Activated T-helper 1 cell treated with anti-CD3 and anti-CD28 coated beads, Interleukin-12 subunit alpha, Interleukin-12 subunit beta, Interleukin-2, Interleukin-4 antibody, amounts not matched to agents 30 ng/mL and 10 ng/mL and 1 ng/mL, durations not matched to agents 14 hours and 24 hours and 36 hours (primary cell): ENCODE results near the gene LINGO3. TPM values are rescaled to one million over a fixed set of nuclear protein-coding genes. Genes with fewer than 3 reads are reported as not detected.
A peak's percentile ranks its signal among the peaks of the same experiment; 100 is the strongest.

Source experiments
- DNase-seq: peaks from one replicate; pipeline ENCODE4 v3.0.0; 2021; ENCODE audit warnings: low spot score
- H3K27ac Mint-ChIP-seq: one replicate; pipeline ENCODE4 v1.8.0; 2021; ENCODE audit warnings: mild to moderate bottlenecking, mixed read lengths
- H3K27me3 Mint-ChIP-seq: one replicate; pipeline ENCODE4 v1.8.0; 2022; ENCODE audit warnings: mild to moderate bottlenecking, moderate library complexity, mixed read lengths; ENCODE audit not compliant: insufficient read depth
- H3K36me3 Mint-ChIP-seq: one replicate; pipeline ENCODE4 v1.8.0; 2021; ENCODE audit warnings: low read depth, mixed read lengths
- H3K4me1 Mint-ChIP-seq: one replicate; pipeline ENCODE4 v1.8.0; 2021; ENCODE audit warnings: low read depth, mixed read lengths
- H3K4me3 Mint-ChIP-seq: one replicate; pipeline ENCODE4 v1.8.0; 2021; ENCODE audit warnings: mild to moderate bottlenecking, moderate library complexity, mixed read lengths
- H3K9me3 Mint-ChIP-seq: one replicate; pipeline ENCODE4 v1.8.0; 2021; ENCODE audit warnings: mixed read lengths
- intact Hi-C: fragments of 100-400 bp; cut with micrococcal nuclease; formaldehyde crosslinking; loops from one replicate; pipeline ENCODE4 v1.15.1; 2024
- total RNA-seq: library from RNA; stranded (reverse); gene quantifications from 2 replicates; pipeline ENCODE4 v1.2.3, GENCODE V29; 2022

The LINGO3 gene
- total RNA-seq, 1 donor from 2014 or later: 0.18 TPM

DNA sequence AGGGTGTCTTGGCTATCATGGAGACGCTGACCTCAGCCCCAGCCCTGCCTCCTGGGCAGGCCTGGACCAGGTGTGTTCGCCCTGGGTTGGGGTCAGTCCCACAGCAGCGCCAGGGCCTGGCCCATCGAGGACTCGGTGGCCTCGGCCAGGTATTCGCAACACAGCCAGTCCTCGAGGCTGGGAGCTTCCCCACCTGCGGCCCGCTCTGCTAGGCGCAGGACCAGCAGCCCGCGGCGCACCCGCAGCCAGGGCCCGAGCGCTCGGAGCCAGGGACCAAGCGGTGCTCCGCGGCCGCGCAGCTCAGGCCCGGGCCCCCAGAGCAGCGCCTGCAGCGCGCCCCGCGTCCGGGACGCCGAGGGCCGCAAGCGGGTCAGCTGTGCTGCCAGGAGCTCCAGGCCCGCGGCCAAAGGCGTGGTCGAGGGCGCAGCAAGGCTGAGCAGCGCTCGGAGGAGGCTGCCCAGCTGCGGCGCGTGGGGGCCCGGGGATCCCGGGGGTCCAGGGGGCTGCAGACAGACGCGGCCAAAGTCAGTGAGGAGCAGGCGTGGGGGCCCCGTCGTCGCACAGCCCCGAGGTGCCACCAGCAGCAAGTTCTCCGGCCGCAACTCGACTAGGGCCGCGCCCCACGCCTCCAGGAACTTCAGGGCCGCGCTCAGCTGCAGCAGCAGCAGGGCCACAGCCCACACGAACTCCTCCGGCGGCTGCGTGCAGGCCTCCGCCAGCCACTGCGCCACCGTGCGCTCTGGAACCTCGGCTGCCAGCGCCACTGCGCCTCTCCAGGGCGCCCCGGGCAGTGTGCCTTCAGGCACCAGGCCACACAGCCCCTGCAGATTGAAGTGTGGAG, 32.1 kb downstream of the LINGO3 start:
- no peak overlapping the region for H3K27ac Mint-ChIP-seq
- peaks cover 21% of the 10 kb centered on the region for H3K4me1 Mint-ChIP-seq
- peaks cover 3% of the 10 kb centered on the region for H3K27me3 Mint-ChIP-seq
- H3K36me3 Mint-ChIP-seq: peaks cover 29% of the 10 kb centered on the region
- no peaks in the 10 kb centered on the region for H3K9me3 Mint-ChIP-seq
- intact Hi-C loops: loop anchor here (10.0 kb wide), 1 partner anchor 339 kb away; no protein-coding TSS in a partner anchor
- DNase-seq: no peak
- H3K4me3 Mint-ChIP-seq: no peak overlapping the region

DNA sequence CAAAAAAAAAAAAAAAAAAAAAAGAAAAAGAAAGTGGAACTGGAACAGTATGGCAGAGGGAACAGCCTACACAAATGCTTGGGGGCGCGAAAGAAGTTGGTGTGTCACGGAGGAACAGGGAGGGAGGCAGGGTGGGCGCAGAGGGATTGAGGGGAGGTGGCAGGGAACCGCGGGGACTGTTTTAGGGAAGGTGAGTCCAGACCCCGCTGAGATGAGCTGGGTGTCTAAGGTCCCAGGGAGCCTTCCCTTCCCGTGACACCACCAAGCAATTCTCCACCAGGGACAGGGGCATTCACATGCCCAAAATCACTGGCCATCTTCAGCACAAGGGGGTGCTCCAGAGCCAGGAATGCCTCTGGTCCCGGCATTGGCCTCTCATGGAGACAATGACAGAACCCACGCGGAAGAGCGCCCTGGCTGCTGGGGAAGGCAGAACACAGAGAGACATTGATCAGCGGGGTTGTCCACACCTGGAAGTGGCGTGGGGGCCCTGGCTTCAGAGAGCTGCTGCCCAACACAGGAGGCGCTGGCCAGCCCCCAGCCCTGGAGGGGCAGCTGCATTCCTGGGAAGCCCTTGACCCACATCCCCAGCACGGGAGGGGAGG, 32.9 kb downstream of the LINGO3 start:
- peaks cover 3% of the 10 kb centered on the region for H3K27me3 Mint-ChIP-seq
- peaks cover 21% of the 10 kb centered on the region for H3K4me1 Mint-ChIP-seq
- intact Hi-C loops: loop anchor here (5.0 to 10.0 kb wide), 2 partner anchors 178 to 340 kb away; partner anchors contain the start of genes IZUMO4 and MOB3A
- no peak for DNase-seq
- peaks cover 29% of the 10 kb centered on the region for H3K36me3 Mint-ChIP-seq
- H3K4me3 Mint-ChIP-seq: peak overlapping the region; percentile 30
- H3K9me3 Mint-ChIP-seq: no peaks in the 10 kb centered on the region
- H3K27ac Mint-ChIP-seq: no peak overlapping the region

DNA sequence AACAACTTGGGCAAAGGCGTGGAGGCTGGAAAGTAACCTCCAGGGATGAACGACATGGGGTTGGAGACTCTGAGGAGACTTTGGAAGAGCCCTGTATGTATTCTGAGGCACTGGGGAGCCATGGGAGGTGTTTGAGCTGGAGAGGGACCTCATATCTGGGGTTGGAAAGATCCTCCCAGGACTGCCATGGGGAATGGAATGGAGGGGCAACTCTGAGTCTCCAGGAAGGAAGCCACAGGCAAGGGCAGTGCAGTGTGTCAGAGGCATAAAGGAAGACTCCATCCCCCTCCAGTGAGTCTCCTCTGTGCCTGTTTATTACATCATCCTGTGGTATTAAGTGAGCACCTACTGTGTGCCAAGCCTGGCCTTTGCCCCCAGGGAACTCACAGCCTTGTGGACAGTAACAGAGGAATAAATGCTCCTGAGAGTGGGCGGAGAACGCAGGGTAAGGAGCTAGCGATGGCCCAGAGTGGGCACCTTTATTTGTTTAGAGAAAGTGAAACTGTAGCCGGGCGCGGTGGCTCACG, 33.7 kb downstream of the LINGO3 start:
- no peaks in the 10 kb centered on the region for H3K9me3 Mint-ChIP-seq
- H3K4me3 Mint-ChIP-seq: peak overlapping the region; percentile 69
- H3K36me3 Mint-ChIP-seq: peaks cover 29% of the 10 kb centered on the region
- H3K4me1 Mint-ChIP-seq: peaks cover 21% of the 10 kb centered on the region
- peak overlapping the region; percentile 53 for H3K27ac Mint-ChIP-seq
- DNase-seq: no peak
- peaks cover 3% of the 10 kb centered on the region for H3K27me3 Mint-ChIP-seq
- intact Hi-C loops: loop anchor here (5.0 to 10.0 kb wide), 2 partner anchors 177 to 341 kb away; partner anchors contain the start of genes IZUMO4 and MOB3A

DNA sequence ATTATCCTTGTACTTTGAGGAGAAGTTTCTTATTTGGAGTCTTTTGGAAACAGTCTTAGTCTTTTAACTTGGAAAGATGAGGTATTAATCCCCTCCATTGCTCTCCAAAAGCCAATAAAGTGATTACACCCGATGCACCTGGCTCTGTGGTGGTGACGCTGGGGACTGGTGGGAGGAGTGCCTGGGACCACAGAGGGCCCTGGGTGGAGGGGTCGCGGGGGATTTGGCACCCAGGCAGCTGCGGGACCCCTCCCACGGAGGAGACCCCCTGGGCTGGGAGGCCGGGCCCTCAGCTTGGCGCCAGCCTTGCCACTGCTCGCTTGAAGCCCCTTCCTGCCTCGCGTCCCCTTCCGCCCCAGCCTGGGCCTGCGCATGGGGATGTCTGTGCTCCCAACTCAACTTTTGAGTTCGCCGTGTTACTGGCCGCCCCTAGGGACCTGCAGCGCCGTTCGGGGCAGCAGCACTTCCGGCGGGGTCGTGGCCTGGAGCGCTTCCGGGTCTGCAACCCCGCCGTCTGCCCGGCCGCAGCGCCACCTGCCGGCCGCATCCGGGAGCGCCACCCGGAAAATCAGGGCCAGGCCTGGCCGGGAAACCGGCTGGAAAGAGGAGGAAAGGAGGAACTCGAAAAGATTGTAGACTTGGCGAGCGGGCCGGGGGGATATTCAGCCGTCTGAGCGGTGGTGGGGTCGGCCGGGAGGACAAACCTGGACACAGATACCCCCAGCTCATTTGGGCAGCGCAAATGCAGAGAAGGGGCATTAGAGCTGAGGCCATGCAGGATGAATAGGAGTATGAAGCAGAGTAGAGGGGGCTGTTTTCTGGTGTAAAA, 34.4 kb downstream of the LINGO3 start:
- Mint-ChIP-seq H3K27me3 (peaks cover 3% of the 10 kb centered on the region), H3K27ac (peak overlapping the region; percentile 84), H3K4me1 (peaks cover 22% of the 10 kb centered on the region), H3K9me3 (no peaks in the 10 kb centered on the region), H3K4me3 (peak overlapping the region; percentile 69), H3K36me3 (peaks cover 29% of the 10 kb centered on the region)
- peak; percentile 79 for DNase-seq
- intact Hi-C loops: loop anchor here (1.0 to 10.0 kb wide), 5 partner anchors 21 to 341 kb away; partner anchors contain the start of genes IZUMO4, MOB3A, PLEKHJ1 and SF3A2

- peaks cover 5% of the 10 kb centered on the region for H3K27me3 Mint-ChIP-seq
- H3K4me3 Mint-ChIP-seq: peak overlapping the region; percentile 91
- no peaks in the 10 kb centered on the region for H3K9me3 Mint-ChIP-seq
- intact Hi-C loops: loop anchor here (2.0 to 10.0 kb wide), 3 partner anchors 19 to 343 kb away; partner anchors contain the start of genes IZUMO4 and MOB3A
- H3K4me1 Mint-ChIP-seq: peaks cover 25% of the 10 kb centered on the region
- peak overlapping the region; percentile 83 for H3K27ac Mint-ChIP-seq
- peaks cover 26% of the 10 kb centered on the region for H3K36me3 Mint-ChIP-seq
- DNase-seq: no peak
Measured at GRCh38 chr19:2271234-2272103, 36.5 kb downstream of the LINGO3 start.

- no peaks in the 10 kb centered on the region for H3K9me3 Mint-ChIP-seq
- H3K4me3 Mint-ChIP-seq: peak overlapping the region; percentile 91
- H3K27me3 Mint-ChIP-seq: peaks cover 5% of the 10 kb centered on the region
- H3K4me1 Mint-ChIP-seq: peaks cover 25% of the 10 kb centered on the region
- DNase-seq: peak; percentile 66
- H3K36me3 Mint-ChIP-seq: peaks cover 26% of the 10 kb centered on the region
- intact Hi-C loops: loop anchor here (5.0 to 10.0 kb wide), 2 partner anchors 173 to 344 kb away; partner anchors contain the start of genes IZUMO4 and MOB3A
- peak overlapping the region; percentile 82 for H3K27ac Mint-ChIP-seq
Measured at GRCh38 chr19:2270423-2271233, 37.3 kb downstream of the LINGO3 start.

- intact Hi-C loops: loop anchor here (5.0 to 10.0 kb wide), 2 partner anchors 173 to 345 kb away; partner anchors contain the start of genes IZUMO4 and MOB3A
- DNase-seq: no peak
- Mint-ChIP-seq H3K4me1 (peaks cover 25% of the 10 kb centered on the region), H3K9me3 (no peaks in the 10 kb centered on the region), H3K4me3 (peak overlapping the region; percentile 91), H3K27me3 (peaks cover 5% of the 10 kb centered on the region), H3K27ac (peak overlapping the region; percentile 88), H3K36me3 (peaks cover 25% of the 10 kb centered on the region)
Measured at GRCh38 chr19:2270157-2270422, 37.9 kb downstream of the LINGO3 start.

- H3K4me3 Mint-ChIP-seq: peak overlapping the region; percentile 91
- peaks cover 22% of the 10 kb centered on the region for H3K36me3 Mint-ChIP-seq
- peaks cover 5% of the 10 kb centered on the region for H3K27me3 Mint-ChIP-seq
- peak; percentile 99 for DNase-seq
- intact Hi-C loops: loop anchor here (1.0 to 10.0 kb wide), 6 partner anchors 11 to 345 kb away; partner anchors contain the start of genes AP3D1, IZUMO4, LSM7 and MOB3A
- H3K27ac Mint-ChIP-seq: peak overlapping the region; percentile 88
- peaks cover 24% of the 10 kb centered on the region for H3K4me1 Mint-ChIP-seq
- no peaks in the 10 kb centered on the region for H3K9me3 Mint-ChIP-seq
Measured at GRCh38 chr19:2269244-2270156, 38.5 kb downstream of the LINGO3 start.

DNA sequence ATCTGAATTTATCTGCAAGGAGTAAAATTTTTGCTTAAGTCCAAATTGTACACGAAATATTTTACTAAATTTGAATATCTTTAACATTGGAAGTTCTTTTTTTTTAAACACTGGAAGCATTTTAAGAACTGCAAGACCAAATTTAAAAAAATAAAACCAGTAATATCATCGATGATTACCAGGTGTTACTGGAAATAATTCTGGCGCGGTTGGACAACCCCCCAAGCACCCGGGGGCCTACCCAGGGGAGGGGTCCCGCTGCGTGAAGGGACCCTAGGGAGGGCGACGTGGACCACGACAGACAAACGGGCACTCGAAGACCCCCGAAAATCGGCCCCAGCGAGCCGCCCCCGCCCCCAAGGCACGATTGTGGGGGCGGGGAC, 39.1 kb downstream of the LINGO3 start:
- DNase-seq: no peak
- intact Hi-C loops: loop anchor here (1.0 to 2.0 kb wide), 4 partner anchors 11 to 118 kb away; partner anchors contain the start of genes AP3D1, LSM7, PLEKHJ1 and SF3A2

DNA sequence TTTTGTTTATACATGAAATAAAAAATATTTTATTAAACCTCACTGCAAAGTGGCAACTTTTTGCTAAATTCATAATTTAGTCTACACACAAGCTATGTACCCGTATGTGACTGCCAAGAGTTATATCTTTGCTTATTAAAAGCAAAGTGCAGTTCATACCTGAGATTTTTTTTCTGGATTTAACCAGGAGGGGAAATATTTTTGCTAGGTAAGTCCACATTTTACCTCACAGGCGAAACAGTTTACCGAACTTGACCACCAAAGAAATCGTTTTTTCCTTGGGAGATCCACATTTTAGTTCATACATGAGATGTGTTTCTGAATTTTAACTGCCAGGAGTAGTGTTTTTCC, 39.5 kb downstream of the LINGO3 start:
- Mint-ChIP-seq H3K36me3 (peaks cover 13% of the 10 kb centered on the region), H3K9me3 (no peaks in the 10 kb centered on the region), H3K4me1 (peaks cover 14% of the 10 kb centered on the region), H3K4me3 (peak overlapping the region; percentile 91), H3K27ac (peak overlapping the region; percentile 23), H3K27me3 (peaks cover 5% of the 10 kb centered on the region)
- DNase-seq: no peak
- intact Hi-C loops: loop anchor here (2.0 kb wide), 2 partner anchors 60 to 118 kb away; partner anchors contain the start of genes AP3D1, LSM7 and SPPL2B

More for the DNA sequence above, 39.1 kb downstream of the LINGO3 start:
- Mint-ChIP-seq H3K27ac (peak overlapping the region; percentile 34), H3K36me3 (peaks cover 16% of the 10 kb centered on the region), H3K27me3 (peaks cover 5% of the 10 kb centered on the region), H3K9me3 (no peaks in the 10 kb centered on the region), H3K4me1 (peaks cover 18% of the 10 kb centered on the region), H3K4me3 (peak overlapping the region; percentile 91)
